Measurements from ENCODE around the gene AHNAK2.

Gene AHNAK2

GRCh38 chr14:105011312-105011990 is 33.3 kb upstream of the AHNAK2 start:
- no peak for DNase-seq

- DNase-seq = no peak
These were observed 32.7 kb upstream of the AHNAK2 start for GRCh38 chr14:105010891-105011291.

GRCh38 chr14:105010106-105010505 is 31.9 kb upstream of the AHNAK2 start:
- DNase-seq = no peak

DNA sequence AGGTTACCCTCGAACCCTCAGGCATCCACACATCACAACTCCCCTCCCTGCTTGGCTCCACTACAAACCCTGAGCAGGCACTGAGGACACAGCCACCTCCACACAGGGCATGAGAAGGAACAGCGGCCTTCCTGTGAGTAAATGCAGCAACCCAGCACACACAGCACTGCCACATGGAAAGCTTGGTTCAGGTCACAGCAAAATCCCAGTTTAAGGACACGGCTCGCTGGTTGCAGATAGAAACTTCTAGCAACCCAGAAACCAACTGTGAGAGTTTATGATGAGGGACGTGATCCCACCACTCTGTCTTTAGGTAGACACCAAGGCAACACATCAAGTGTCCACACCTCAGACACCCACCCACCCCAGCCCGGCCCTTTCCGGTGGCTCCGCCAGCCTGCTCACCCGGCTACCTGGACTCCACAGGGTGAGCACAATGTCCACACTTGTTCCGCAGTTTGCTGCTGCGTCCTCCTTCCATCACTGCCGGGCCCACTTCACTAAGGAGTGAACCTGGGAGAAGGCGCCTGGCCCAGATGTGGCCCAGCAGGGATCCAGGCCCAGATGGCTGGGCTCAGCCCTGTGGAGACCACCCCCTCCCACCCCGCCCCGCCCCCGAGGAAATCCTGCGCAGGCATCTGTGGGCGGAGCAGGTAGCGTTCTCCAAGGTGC is 29.6 kb upstream of the AHNAK2 start:
- no peak for DNase-seq

GRCh38 chr14:105006831-105007592 is 28.8 kb upstream of the AHNAK2 start:
- DNase-seq = no peak

DNA sequence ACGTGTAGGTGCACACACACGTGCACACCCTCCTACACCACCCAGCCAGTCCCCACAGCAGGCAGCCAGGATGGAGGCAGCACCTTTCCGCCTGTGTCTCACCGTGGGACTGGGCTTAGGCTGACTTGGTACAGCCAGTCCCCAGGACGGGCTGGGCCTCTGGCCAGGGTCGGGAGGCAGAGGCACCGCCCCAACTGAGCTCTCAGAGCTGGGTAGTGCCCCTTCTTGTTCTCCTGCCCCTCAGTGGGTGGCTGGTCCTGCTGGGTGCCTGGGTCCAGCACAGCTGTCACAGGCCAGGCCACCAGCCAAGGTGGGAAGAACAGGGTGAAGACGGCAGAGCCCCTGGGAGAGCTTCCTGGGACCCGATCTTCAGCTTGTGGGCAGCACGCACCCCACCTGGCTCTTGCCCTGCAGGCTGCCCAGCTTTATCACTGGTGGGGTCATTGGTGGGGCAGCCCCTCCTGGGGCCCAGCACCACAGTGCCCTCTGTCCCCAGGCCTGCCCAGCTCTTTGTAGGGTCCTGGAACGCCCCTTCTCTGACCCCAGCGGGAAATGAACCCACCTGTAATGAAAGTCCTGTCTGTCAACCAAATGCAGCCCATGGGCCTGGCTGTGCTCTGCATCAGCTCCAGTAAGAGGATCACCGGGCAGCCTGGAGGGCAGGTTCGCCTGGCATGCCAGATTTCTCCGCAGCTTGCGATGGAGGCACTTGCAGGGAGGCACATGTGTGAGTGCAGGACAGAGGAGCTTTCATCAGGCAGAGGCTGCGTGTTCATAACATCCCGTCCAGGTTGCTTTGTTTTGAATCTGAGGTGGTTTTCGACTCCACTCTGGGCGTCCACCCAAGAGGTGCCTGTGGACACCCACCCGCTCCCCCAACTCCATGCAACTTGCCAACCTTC is 28.0 kb upstream of the AHNAK2 start:
- no peak for DNase-seq

DNA sequence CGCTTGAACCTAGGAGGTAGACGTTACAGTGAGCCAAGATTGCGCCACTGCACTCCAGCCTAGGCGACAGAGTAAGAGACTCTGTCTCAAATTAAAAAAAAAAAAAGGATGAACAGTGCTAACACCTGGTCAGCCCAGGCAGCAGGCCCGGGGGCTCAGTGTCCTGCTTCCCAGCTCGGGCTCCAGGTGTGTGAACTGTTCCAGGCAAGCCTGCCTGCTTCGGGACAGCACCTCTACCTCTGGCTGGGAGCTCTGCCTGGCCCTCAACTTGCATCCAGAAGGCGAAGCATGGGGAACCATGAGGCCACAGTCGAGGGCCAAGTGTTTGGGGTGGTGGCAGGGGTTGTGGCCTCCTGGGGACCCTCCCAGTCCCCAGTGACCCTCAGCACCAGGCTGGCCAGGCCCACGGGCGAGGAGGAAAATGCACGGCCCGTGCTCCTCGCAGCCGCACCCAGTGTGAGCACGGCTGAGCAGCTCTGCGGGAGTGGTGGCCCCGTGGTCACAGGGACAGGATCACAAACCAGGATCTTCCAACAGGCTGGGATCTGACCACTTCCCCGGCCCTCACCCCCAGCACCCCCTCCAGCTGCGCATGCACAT is 27.3 kb upstream of the AHNAK2 start:
- no peak for DNase-seq

- DNase-seq = no peak
These were observed 21.2 kb upstream of the AHNAK2 start for GRCh38 chr14:104999361-104999760.

GRCh38 chr14:104998801-104999200 is 20.6 kb upstream of the AHNAK2 start:
- no peak for DNase-seq

GRCh38 chr14:104996483-104996882 is 18.3 kb upstream of the AHNAK2 start:
- no peak for DNase-seq

DNA sequence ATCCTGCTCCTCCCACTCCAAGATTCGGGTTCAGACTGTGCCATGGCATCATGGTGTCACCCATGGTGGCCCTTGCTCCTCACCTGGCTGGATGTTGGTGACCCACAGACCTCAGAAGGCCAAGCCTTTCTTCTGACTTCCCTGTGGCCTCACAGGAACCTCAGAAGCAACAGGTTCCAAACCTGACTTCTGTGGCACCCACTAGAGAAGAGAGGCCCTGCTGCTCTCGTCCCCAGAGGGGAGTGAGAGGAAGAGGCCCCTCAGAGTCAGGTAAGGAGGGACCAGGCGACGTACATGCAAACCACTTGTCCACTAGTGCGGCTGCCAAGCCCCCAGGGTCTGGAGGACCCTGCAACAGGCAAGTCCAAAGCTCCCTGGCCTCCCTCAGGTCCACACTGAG is 17.9 kb upstream of the AHNAK2 start:
- DNase-seq = no peak

DNA sequence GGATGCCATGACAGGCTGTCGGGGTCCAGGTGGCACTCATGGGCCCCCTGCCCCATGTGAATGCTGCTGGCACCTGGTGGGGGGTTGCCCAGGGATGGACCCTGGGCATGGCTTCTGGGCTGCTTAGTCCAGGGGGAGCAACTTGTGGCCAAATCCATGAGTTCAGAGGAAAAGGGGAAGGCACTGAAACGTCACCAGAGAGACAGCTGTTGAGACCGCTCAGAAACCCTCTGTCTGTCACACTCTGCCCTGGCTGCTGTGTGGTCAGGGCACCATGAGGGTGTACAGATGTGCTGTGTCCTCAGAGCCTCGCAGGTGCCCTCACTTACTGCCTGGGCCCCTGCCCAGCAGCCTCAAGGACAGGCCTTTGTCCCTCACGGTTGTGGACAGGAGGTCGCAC is 16.8 kb upstream of the AHNAK2 start:
- no peak for DNase-seq

GRCh38 chr14:104993808-104994591 is 15.8 kb upstream of the AHNAK2 start:
- DNase-seq = no peak

DNA sequence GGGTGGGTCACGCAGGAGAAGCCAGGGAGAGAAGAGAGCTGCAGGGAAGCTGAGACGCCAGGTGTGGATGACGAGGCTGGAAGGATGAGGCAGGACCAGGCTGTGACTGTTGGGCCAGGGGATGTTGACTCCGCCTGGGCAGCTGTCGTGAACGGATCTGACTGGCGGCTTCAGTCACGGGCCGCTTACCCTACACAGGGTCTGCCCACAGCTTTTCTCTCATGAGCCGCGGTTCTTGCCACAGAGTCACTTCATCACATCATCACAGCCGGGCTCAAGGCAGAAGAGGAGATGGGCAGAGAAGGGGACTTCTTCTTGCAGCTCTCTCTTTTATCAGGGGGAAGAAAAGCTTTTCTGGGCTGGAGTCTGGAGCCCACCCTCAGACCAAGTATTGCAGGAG is 15.1 kb upstream of the AHNAK2 start:
- no peak for DNase-seq

- no peak for DNase-seq
These were observed 14.3 kb upstream of the AHNAK2 start for GRCh38 chr14:104992501-104992900.

GRCh38 chr14:104991896-104992230 is 13.7 kb upstream of the AHNAK2 start:
- DNase-seq = no peak

GRCh38 chr14:104989951-104990303 is 11.8 kb upstream of the AHNAK2 start:
- no peak for DNase-seq

GRCh38 chr14:104989236-104989950 is 11.2 kb upstream of the AHNAK2 start:
- no peak for DNase-seq

- no peak for DNase-seq
These were observed 8.5 kb upstream of the AHNAK2 start for GRCh38 chr14:104986487-104987164.

DNA sequence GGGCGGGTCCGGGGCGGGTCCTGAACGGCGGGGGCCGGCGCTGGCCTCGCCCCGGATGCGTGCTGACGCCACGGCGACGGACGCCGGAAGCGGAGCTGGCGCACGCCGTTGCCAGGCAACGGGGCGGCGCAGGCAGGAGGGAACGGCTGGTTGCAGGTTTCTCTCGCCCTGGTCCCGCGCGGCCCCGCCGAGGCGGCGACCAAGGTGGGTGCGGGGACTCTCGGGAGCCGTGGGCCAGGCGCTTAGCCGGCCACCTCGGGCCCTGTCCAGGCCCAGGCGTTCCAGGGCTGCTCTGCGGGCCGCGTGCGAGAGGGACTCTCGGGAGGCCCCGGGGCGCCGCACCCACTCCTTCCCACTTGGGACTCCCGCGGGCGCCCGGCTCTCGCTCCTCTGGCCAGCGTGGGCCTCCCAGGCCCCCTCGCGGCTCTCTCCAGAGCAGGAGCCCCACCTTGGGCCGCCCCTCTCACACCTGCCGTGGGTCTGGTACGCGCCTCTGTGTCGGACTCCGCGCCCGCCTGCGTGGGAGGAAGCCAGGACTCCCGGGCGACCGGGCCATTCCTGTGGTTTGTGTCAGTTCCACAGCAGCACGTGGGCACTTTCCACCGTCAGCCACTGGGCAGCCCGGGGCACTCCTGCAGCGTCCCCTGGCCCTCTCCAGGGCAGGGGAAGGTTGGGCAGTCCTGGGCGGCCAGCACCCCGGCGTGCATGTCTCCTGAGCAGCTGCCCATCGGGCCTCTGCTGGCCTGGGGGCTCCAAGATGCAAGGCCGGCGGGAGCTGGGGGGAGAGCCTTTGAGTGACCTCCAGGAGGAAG is 7.7 kb upstream of the AHNAK2 start, which contains the start of gene CLBA1:
CLBA1 (plus strand) TSS at position 114 of the 812 bp plus-strand sequence; CDS start at position 758, 644 bp downstream.
- DNase-seq = peak; percentile 90
